Activated naive CD4-positive, alpha-beta T cell treated with anti-CD3 and anti-CD28 coated beads for 36 hours (primary cell): ENCODE results near the gene HMCN2. TPM values are rescaled to one million over a fixed set of nuclear protein-coding genes. Genes with fewer than 3 reads are reported as not detected.

Experiments used
- CTCF ChIA-PET: fragments of 350-600 bp; sonication (Branson Sonifier 250); formaldehyde crosslinking; loops from one replicate; lab custom pipeline; 2021; ENCODE audit warnings: antibody characterized with exemption; lab: Charles Lee
- DNase-seq: peaks from one replicate; pipeline ENCODE4 v3.0.0-alpha.2; 2020
- H3K27ac Mint-ChIP-seq: one replicate; pipeline ENCODE4 v1.8.0; 2021; ENCODE audit warnings: mild to moderate bottlenecking, mixed read lengths
- H3K27me3 Mint-ChIP-seq: one replicate; pipeline ENCODE4 v1.8.0; 2021; ENCODE audit warnings: low read depth, mixed read lengths
- H3K36me3 Mint-ChIP-seq: one replicate; pipeline ENCODE4 v1.8.0; 2021; ENCODE audit warnings: low read depth, mixed read lengths
- H3K4me1 Mint-ChIP-seq: one replicate; pipeline ENCODE4 v1.8.0; 2021; ENCODE audit warnings: low read depth, mixed read lengths
- H3K4me3 Mint-ChIP-seq: one replicate; pipeline ENCODE4 v1.8.0; 2021; ENCODE audit warnings: mild to moderate bottlenecking, moderate library complexity, mixed read lengths
- H3K9me3 Mint-ChIP-seq: one replicate; pipeline ENCODE4 v1.8.0; 2021; ENCODE audit warnings: mixed read lengths
- intact Hi-C: fragments of 100-400 bp; cut with micrococcal nuclease; formaldehyde crosslinking; loops from one replicate; pipeline ENCODE4 v1.15.1; 2023
- total RNA-seq, 2 experiments: library from RNA; stranded (reverse); gene quantifications; one replicate each; pipeline ENCODE4 v1.2.3, GENCODE V29; 2021

The HMCN2 gene
- total RNA-seq, 2 experiments from 2014 or later: not detected

DNA sequence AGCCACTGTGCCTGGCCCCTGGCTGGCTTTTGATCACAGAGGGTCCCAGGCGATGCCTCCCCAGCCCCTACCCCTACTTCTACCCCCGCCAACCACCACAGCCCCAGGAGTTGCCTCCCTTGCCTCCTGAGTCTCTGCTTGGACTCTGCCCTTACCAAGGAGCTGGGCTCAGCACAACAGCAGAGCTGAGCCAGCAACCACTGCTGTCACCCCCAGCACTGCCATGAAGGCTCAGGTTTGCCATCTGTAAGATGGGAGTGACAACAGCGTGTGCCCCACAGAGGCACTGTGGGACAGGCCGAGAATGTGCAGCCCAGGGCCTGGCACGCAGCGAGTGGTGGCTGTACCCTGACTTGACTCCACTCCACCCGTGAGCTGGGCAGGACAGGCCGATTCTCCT, 116.1 kb downstream of the HMCN2 start:
- H3K27ac Mint-ChIP-seq: no peak overlapping the region
- no peaks in the 10 kb centered on the region for H3K27me3 Mint-ChIP-seq
- H3K4me1 Mint-ChIP-seq: no peaks in the 10 kb centered on the region
- intact Hi-C loops: no loop called here
- CTCF ChIA-PET: no interaction called here
- no peak overlapping the region for H3K4me3 Mint-ChIP-seq
- no peaks in the 10 kb centered on the region for H3K9me3 Mint-ChIP-seq
- no peak for DNase-seq
- no peaks in the 10 kb centered on the region for H3K36me3 Mint-ChIP-seq

- Mint-ChIP-seq H3K9me3 (no peaks in the 10 kb centered on the region), H3K4me3 (no peak overlapping the region), H3K36me3 (no peaks in the 10 kb centered on the region), H3K27me3 (no peaks in the 10 kb centered on the region), H3K4me1 (no peaks in the 10 kb centered on the region), H3K27ac (no peak overlapping the region)
- intact Hi-C loops: no loop called here
- no peak for DNase-seq
- CTCF ChIA-PET: no interaction called here
These were observed 116.5 kb downstream of the HMCN2 start for GRCh38 chr9:130382096-130382495.

DNA sequence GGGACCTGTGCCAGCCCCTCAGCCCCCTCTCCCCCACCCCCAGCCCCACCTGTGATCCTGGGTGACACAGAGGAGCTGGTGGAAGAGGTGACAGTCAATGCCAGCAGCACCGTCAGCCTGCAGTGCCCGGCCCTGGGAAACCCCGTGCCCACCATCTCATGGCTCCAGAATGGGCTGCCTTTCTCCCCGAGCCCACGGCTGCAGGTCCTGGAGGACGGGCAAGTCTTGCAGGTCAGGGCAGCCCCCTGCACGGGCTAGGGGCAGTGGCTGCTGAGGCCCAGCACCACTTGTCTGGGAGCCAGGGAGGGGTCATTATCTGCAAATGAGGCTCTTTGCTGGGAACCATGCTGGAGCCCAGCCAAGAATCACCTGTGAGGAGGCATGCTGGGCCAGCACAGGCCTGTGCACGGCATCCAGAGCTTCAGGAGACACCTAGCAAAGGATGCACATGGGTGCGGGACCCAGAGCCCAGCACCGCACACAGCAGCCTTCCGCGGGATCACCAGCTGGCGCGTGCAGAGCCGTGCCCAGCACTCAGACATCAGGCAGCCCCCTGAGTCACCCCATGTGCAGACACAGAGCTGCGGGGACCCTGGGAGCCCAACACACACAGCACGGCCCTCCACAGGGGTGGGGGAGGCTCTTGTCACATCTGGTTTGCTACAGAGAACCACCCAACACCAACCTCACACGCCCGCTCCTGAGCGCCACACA, 117.2 kb downstream of the HMCN2 start:
- intact Hi-C loops: no loop called here
- no peaks in the 10 kb centered on the region for H3K27me3 Mint-ChIP-seq
- DNase-seq: no peak
- H3K36me3 Mint-ChIP-seq: no peaks in the 10 kb centered on the region
- no peak overlapping the region for H3K27ac Mint-ChIP-seq
- CTCF ChIA-PET: no interaction called here
- H3K4me1 Mint-ChIP-seq: no peaks in the 10 kb centered on the region
- H3K4me3 Mint-ChIP-seq: no peak overlapping the region
- no peaks in the 10 kb centered on the region for H3K9me3 Mint-ChIP-seq

- CTCF ChIA-PET: no interaction called here
- H3K27me3 Mint-ChIP-seq: no peaks in the 10 kb centered on the region
- H3K4me3 Mint-ChIP-seq: no peak overlapping the region
- H3K9me3 Mint-ChIP-seq: no peaks in the 10 kb centered on the region
- H3K4me1 Mint-ChIP-seq: no peaks in the 10 kb centered on the region
- H3K27ac Mint-ChIP-seq: no peak overlapping the region
- intact Hi-C loops: no loop called here
- DNase-seq: no peak
- no peaks in the 10 kb centered on the region for H3K36me3 Mint-ChIP-seq
These were observed 117.8 kb downstream of the HMCN2 start for GRCh38 chr9:130383350-130383715.

GRCh38 chr9:130383979-130384676, 118.6 kb downstream of the HMCN2 start:
- Mint-ChIP-seq H3K4me3 (no peak overlapping the region), H3K4me1 (no peaks in the 10 kb centered on the region), H3K27ac (no peak overlapping the region), H3K27me3 (no peaks in the 10 kb centered on the region), H3K36me3 (no peaks in the 10 kb centered on the region), H3K9me3 (no peaks in the 10 kb centered on the region)
- intact Hi-C loops: no loop called here
- CTCF ChIA-PET: no interaction called here
- no peak for DNase-seq

- Mint-ChIP-seq H3K4me1 (no peaks in the 10 kb centered on the region), H3K27ac (no peak overlapping the region), H3K9me3 (no peaks in the 10 kb centered on the region), H3K27me3 (no peaks in the 10 kb centered on the region), H3K4me3 (no peak overlapping the region), H3K36me3 (no peaks in the 10 kb centered on the region)
- intact Hi-C loops: no loop called here
- DNase-seq: no peak
- CTCF ChIA-PET: no interaction called here
These were observed 119.7 kb downstream of the HMCN2 start for GRCh38 chr9:130385257-130385656.

DNA sequence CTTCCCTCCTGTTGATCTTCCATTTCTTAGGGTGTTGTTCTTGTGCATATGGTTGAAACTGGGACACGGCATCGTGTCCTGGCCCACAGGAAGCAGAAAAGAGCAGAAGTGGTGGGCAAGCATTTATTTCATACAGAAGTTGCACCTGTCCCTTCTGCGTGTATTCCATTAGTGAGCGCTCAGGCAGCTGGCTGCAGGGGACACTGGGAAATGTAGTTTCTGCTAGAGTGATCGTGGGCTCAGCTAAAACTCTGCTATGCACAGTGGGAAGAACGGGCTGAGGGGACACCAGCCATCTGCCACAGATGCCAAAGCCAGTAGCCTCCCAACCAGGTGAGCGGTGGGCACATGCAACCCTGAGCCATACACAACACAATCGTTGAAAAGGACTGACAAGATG, 121.8 kb downstream of the HMCN2 start:
- Mint-ChIP-seq H3K27me3 (no peaks in the 10 kb centered on the region), H3K36me3 (no peaks in the 10 kb centered on the region), H3K4me1 (no peaks in the 10 kb centered on the region), H3K9me3 (no peaks in the 10 kb centered on the region), H3K4me3 (no peak overlapping the region), H3K27ac (no peak overlapping the region)
- CTCF ChIA-PET: interaction anchor here (0.6 kb wide), 1 partner anchor 661 kb away, joined by 3 read pairs; no protein-coding TSS in a partner anchor
- DNase-seq: no peak
- intact Hi-C loops: no loop called here

DNA sequence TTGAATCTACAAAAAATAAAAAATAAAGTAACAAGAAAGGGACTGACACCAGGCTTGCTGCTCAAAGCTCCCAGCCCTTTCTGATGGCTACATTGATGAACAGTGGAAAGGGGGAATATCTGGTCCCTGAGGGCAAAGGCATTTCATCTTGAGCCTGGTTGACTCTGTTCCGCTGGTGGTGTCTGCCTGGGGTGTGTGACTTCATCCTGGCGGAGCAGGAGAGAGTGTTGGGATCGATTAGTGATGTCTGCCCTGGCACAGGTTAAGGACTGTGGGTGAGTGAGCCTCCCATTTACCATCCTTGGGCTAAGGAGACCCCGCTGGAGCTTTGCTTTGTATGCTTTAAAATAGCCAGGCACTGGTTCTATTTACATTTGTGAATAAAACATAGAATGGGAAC, 122.3 kb downstream of the HMCN2 start:
- H3K36me3 Mint-ChIP-seq: no peaks in the 10 kb centered on the region

GRCh38 chr9:130390390-130390789, 124.8 kb downstream of the HMCN2 start:
- intact Hi-C loops: no loop called here
- no peak overlapping the region for H3K4me3 Mint-ChIP-seq
- H3K27ac Mint-ChIP-seq: no peak overlapping the region
- H3K27me3 Mint-ChIP-seq: no peaks in the 10 kb centered on the region
- no peaks in the 10 kb centered on the region for H3K4me1 Mint-ChIP-seq
- no peaks in the 10 kb centered on the region for H3K9me3 Mint-ChIP-seq
- CTCF ChIA-PET: no interaction called here
- DNase-seq: no peak
- no peaks in the 10 kb centered on the region for H3K36me3 Mint-ChIP-seq

More for the DNA sequence above, 122.3 kb downstream of the HMCN2 start:
- DNase-seq: no peak
- no peaks in the 10 kb centered on the region for H3K4me1 Mint-ChIP-seq
- CTCF ChIA-PET: interaction anchor here (0.6 kb wide), 1 partner anchor 662 kb away, joined by 3 read pairs; no protein-coding TSS in a partner anchor
- no peak overlapping the region for H3K27ac Mint-ChIP-seq
- H3K27me3 Mint-ChIP-seq: no peaks in the 10 kb centered on the region
- no peaks in the 10 kb centered on the region for H3K9me3 Mint-ChIP-seq
- no peak overlapping the region for H3K4me3 Mint-ChIP-seq
- intact Hi-C loops: no loop called here

- Mint-ChIP-seq H3K27ac (no peak overlapping the region), H3K27me3 (no peaks in the 10 kb centered on the region), H3K9me3 (no peaks in the 10 kb centered on the region), H3K4me3 (no peak overlapping the region), H3K4me1 (no peaks in the 10 kb centered on the region), H3K36me3 (no peaks in the 10 kb centered on the region)
- intact Hi-C loops: no loop called here
- CTCF ChIA-PET: no interaction called here
- no peak for DNase-seq
These were observed 125.4 kb downstream of the HMCN2 start for GRCh38 chr9:130390986-130391385.

- DNase-seq: no peak
- H3K9me3 Mint-ChIP-seq: no peaks in the 10 kb centered on the region
- no peaks in the 10 kb centered on the region for H3K4me1 Mint-ChIP-seq
- no peak overlapping the region for H3K27ac Mint-ChIP-seq
- intact Hi-C loops: no loop called here
- no peak overlapping the region for H3K4me3 Mint-ChIP-seq
- no peaks in the 10 kb centered on the region for H3K27me3 Mint-ChIP-seq
- H3K36me3 Mint-ChIP-seq: no peaks in the 10 kb centered on the region
- CTCF ChIA-PET: no interaction called here
These were observed 126.3 kb downstream of the HMCN2 start for GRCh38 chr9:130391866-130392265.

DNA sequence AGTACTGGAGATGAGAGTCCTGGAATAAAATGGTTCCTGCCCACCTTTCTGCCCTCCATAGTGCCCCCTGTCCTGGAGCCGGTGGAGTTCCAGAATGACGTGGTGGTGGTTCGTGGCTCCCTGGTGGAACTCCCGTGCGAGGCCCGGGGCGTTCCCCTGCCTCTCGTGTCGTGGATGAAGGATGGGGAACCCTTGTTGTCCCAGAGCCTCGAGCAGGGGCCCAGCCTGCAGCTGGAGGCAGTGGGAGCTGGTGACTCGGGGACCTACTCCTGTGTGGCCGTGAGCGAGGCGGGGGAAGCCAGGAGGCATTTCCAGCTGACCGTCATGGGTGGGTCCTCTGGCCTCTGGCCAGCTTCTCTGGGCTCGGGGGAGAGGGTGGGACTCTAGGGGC, 128.1 kb downstream of the HMCN2 start:
- DNase-seq: no peak
- H3K27ac Mint-ChIP-seq: no peak overlapping the region
- intact Hi-C loops: no loop called here
- no peak overlapping the region for H3K4me3 Mint-ChIP-seq
- no peaks in the 10 kb centered on the region for H3K4me1 Mint-ChIP-seq
- no peaks in the 10 kb centered on the region for H3K36me3 Mint-ChIP-seq
- CTCF ChIA-PET: no interaction called here
- peaks cover 2% of the 10 kb centered on the region for H3K27me3 Mint-ChIP-seq
- H3K9me3 Mint-ChIP-seq: no peaks in the 10 kb centered on the region

DNA sequence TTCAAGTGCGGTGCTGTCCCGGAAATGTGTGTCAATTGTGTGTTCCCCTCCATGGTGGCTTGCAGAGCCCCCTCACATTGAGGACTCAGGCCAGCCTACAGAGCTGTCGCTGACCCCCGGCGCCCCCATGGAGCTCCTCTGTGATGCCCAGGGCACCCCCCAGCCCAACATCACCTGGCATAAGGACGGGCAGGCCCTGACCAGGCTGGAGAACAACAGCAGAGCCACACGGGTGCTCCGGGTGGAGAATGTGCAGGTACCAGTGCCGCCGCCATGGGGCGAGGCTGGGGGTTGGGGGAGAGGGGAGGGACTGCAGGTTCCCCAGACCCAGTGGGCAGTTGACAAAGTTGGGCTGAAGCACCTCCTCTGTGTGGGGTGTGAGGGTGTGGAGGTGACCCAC, 128.8 kb downstream of the HMCN2 start:
- intact Hi-C loops: no loop called here
- CTCF ChIA-PET: no interaction called here
- Mint-ChIP-seq H3K4me1 (no peaks in the 10 kb centered on the region), H3K4me3 (no peak overlapping the region), H3K27ac (no peak overlapping the region), H3K36me3 (no peaks in the 10 kb centered on the region), H3K9me3 (no peaks in the 10 kb centered on the region), H3K27me3 (peaks cover 2% of the 10 kb centered on the region)
- DNase-seq: no peak
